Melanocyte of skin (primary cell): Measurements from ENCODE around the gene MYT1. TPM values are rescaled to one million over a fixed set of nuclear protein-coding genes. Genes with fewer than 3 reads are reported as not detected.

Experiments
- small RNA-seq, 2 donors: library from RNA; depleted of rRNA; stranded (forward); fragments of <200 nt; gene quantifications; one replicate each; pipeline ENCODE3, GENCODE V24; 2012
- total RNA-seq, 2 donors: library from RNA; depleted of rRNA; stranded (reverse); fragments of >200 nt; gene quantifications; 2 replicates each; pipeline ENCODE4 v1.2.3, GENCODE V29; 2012

MYT1 gene
- under 1 TPM in 1 of 2 donors, not detected in 1; under 0.01 TPM for total RNA-seq

DNA sequence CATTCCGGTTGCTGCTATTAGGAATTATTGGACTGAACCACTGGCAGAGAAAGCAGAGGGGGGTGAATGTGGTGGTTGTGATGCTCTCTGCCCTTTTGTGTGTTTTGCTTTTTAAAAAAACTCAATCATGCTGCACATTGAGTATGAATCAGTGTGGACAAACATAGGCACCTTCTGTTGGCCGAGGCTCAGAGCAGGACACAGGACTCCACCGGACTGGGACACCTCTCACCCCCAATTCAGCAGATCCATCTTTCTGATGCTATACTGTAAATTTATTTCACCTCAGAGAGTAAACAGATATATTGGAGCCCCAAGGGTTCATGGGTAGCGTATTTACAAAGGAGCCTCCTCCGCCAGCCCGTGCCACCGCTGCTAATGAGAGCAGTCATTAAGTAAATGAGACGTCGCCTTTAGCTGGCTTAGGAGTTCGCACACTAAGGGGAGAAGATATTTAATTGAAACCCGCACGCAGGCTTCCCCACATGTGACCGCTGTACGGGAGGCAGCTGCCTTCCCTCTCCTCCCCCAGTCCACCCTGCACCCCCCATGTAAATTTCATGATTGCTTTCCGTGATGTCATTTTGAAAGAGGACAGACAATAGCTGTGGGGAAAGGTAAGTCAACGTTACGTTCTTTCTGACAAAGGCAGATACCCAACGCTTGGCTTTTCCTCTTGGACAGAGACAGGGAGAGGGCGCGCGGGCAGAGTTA is at the start of gene MYT1:
Gene MYT1 (plus strand): TSS at position 330 of the 714 bp plus-strand sequence. CDS start 34,410 bp downstream, outside the sequence.

DNA sequence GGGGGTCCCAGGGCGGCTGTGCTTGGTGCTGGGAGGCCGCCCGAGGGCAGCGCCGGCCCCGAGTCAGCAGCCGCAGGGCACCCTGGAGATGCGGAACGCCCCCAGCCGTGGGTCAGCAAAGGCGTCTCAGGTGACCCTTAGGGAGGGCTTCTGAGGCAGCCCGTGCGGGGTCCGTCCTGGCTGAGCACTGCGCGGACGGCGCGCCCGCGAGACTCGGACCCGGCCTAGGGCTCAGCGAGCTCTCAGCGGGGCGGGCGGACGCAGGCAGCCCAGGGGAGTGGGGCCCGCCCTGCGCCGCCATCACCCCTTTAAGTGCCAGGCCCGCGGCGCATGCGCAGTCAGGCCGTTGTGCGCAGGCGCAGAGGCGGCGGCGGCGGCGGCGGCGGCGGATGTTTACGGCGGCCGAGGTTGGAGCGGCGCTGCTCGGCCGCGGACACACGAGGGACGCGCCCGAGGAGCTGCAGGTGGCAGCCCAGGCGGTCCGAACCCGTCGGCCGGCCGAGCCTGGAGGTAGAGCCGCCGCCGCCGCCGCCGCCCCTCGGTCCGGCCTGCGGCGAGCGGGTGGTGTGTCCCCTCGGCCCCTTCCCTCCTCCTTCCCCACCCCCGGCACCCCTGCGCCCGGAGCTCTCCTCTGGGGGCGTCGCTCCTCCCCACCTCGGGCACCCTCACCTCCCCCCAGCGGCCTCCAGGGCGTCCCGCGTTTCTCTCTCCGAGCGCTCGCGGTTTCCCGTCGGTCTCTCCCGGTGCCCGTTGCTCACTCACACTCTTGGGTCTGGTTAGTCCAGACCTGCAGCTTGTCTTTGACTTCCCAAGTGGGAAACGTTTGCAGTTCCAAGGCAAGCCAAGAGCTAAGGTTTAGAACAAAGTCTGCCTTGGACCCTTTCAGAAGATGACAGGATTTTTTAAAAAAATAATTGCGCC is 91.4 kb downstream of the MYT1 start, which contains the start of gene PCMTD2:
Gene PCMTD2 (plus strand): TSS at position 388 of the 921 bp plus-strand sequence. CDS start 4,218 bp downstream, outside the sequence.

Small RNAs within 50 kb of the gene (small RNA-seq; reads per million reads assigned to genes)
- gene AL137028.2, result 0 reads per million in 2 donors

Other genes starting within 250 kb of the MYT1 start
- gene UCKL1, start 208.0 kb upstream of the MYT1 start, total RNA-seq, result 10 to 100 TPM; 25.5 to 36.0 TPM
- 1 to 10 TPM; 7.9 to 9.3 TPM for gene ZNF512B, start 194.5 kb upstream of the MYT1 start, total RNA-seq
- gene SAMD10, start 184.8 kb upstream of the MYT1 start, total RNA-seq, result 1 to 10 TPM in 1 of 2 donors, under 1 TPM in 1; 1.00 to 2.1 TPM
- gene PRPF6, start 183.3 kb upstream of the MYT1 start, total RNA-seq, result 10 to 100 TPM; 47.1 to 51.0 TPM
- gene C20orf204, start 128.3 kb upstream of the MYT1 start, total RNA-seq, result 1 to 10 TPM in 1 of 2 donors, under 1 TPM in 1; 1.00 to 1.4 TPM
- under 1 TPM; 0.33 to 0.34 TPM for gene SOX18, start 114.8 kb upstream of the MYT1 start, total RNA-seq
- 10 to 100 TPM in 1 of 2 donors, 1 to 10 TPM in 1; 8.0 to 13.1 TPM for gene TCEA2, start 101.3 kb upstream of the MYT1 start, total RNA-seq
- gene RGS19, start 84.9 kb upstream of the MYT1 start, total RNA-seq, result 10 to 100 TPM in 1 of 2 donors, 1 to 10 TPM in 1; 8.3 to 17.3 TPM
- under 1 TPM; 0.34 to 0.67 TPM for gene OPRL1, start 84.4 kb upstream of the MYT1 start, total RNA-seq
- gene LKAAEAR1, start 80.1 kb upstream of the MYT1 start, total RNA-seq, result not detected
- gene NPBWR2, start 56.9 kb upstream of the MYT1 start, total RNA-seq, result not detected
- gene PCMTD2, start 91.3 kb downstream of the MYT1 start, total RNA-seq, result 10 to 100 TPM; 21.6 to 32.0 TPM